ENCODE measurements around the gene GPATCH2L.

DNA sequence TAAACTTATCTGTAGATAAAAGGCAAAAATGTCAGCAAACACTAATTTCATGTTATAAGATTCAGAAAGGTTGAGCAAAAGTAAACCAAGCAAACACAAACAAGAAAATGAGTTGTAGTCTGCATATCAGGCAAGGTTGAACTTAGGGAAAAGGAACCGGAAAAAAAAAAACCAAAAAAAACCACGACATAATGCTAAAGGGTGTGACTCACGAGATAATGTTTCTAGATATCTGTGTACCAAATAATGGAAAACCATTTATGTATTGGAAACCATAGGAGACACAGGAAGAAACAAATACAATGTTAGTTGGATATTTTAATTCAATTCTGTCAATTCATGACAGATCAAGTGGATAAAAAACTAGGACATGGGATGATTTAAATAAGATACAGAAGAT, 60.5 kb downstream of the GPATCH2L start:
- TF ChIP-seq, protein P1, sequence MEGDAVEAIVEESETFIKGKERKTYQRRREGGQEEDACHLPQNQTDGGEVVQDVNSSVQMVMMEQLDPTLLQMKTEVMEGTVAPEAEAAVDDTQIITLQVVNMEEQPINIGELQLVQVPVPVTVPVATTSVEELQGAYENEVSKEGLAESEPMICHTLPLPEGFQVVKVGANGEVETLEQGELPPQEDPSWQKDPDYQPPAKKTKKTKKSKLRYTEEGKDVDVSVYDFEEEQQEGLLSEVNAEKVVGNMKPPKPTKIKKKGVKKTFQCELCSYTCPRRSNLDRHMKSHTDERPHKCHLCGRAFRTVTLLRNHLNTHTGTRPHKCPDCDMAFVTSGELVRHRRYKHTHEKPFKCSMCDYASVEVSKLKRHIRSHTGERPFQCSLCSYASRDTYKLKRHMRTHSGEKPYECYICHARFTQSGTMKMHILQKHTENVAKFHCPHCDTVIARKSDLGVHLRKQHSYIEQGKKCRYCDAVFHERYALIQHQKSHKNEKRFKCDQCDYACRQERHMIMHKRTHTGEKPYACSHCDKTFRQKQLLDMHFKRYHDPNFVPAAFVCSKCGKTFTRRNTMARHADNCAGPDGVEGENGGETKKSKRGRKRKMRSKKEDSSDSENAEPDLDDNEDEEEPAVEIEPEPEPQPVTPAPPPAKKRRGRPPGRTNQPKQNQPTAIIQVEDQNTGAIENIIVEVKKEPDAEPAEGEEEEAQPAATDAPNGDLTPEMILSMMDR (IDR thresholded peaks at IDR 0.05; ENCODE audit: low read depth, low read length, poor library complexity, severe bottlenecking) = no peak
- TF ChIP-seq EZH2phosphoT487 (IDR thresholded peaks at IDR 0.05; ENCODE audit: borderline replicate concordance, low read length) = no peak
